ENCODE data around the gene ORC5. TPM values are rescaled to one million over a fixed set of nuclear protein-coding genes. Genes with fewer than 3 reads are reported as not detected.
"Not testable (repeated sequence)": the region's sequence is repeated elsewhere in the genome, so short reads cannot be mapped to it uniquely, and the experiment has no call there.

Gene ORC5
- polyA plus RNA-seq, 3 donors = 23.4 to 27.9 (median 24.5) TPM

- DNase-seq (ENCODE audit: extremely low read depth in 1 of 11, low read depth in 9 of 11, low spot score in 4 of 11) = peak in 2 of 11 donors; percentile 2 to 11
Observed at GRCh38 chr7:104208421-104208780, 588 bp upstream of the ORC5 start.

GRCh38 chr7:104207348-104207730 lies 474 bp downstream of the ORC5 start:
- peak in 5 of 11 donors; percentile 1 to 29 (median 11) for DNase-seq (ENCODE audit: extremely low read depth in 1 of 11, low read depth in 9 of 11, low spot score in 4 of 11)

GRCh38 chr7:104206841-104207240 lies 972 bp downstream of the ORC5 start:
- DNase-seq (ENCODE audit: extremely low read depth in 1 of 11, low read depth in 9 of 11, low spot score in 4 of 11) = no peak

DNA sequence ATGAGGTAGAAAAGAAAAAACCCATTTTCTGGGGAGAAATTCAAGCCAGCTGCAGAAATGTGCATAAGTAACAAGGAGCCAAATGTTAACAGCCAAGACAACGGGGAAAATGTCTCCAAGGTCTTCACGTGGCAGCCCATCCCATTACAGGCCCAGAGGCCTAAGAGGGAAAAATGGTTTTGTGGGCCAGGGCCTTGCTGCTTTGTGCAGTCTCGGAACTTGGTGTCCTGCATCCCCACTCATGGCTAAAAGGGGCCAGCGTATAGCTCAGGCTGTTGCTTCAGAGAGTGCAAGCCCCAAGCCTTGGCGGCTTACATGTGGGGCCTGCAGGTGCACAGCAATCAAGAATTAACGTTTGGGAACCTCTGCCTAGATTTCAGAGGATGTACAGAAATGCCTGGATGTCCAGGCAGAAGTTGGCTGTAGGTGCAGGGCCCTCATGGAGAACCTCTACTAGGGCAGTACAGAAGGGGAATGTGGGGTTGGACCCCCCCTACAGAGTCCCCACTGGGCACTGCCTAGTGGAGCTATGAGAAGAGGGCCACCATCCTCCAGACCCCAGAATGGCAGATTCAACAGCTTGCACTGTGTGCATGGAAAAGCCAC lies 9.0 kb downstream of the ORC5 start:
- no peak for DNase-seq (ENCODE audit: extremely low read depth in 1 of 11, low read depth in 9 of 11, low spot score in 4 of 11)

- DNase-seq (ENCODE audit: extremely low read depth in 1 of 11, low read depth in 9 of 11, low spot score in 4 of 11) = no peak
Observed at GRCh38 chr7:104196161-104196560, 11.7 kb downstream of the ORC5 start.

GRCh38 chr7:104192434-104192833 lies 15.4 kb downstream of the ORC5 start:
- DNase-seq (ENCODE audit: extremely low read depth in 1 of 11, low read depth in 9 of 11, low spot score in 4 of 11) = no peak

GRCh38 chr7:104185346-104185745 lies 22.5 kb downstream of the ORC5 start:
- DNase-seq (ENCODE audit: extremely low read depth in 1 of 11, low read depth in 9 of 11, low spot score in 4 of 11) = no peak

GRCh38 chr7:104179178-104179577 lies 28.6 kb downstream of the ORC5 start:
- DNase-seq (ENCODE audit: extremely low read depth in 1 of 11, low read depth in 9 of 11, low spot score in 4 of 11) = no peak

DNA sequence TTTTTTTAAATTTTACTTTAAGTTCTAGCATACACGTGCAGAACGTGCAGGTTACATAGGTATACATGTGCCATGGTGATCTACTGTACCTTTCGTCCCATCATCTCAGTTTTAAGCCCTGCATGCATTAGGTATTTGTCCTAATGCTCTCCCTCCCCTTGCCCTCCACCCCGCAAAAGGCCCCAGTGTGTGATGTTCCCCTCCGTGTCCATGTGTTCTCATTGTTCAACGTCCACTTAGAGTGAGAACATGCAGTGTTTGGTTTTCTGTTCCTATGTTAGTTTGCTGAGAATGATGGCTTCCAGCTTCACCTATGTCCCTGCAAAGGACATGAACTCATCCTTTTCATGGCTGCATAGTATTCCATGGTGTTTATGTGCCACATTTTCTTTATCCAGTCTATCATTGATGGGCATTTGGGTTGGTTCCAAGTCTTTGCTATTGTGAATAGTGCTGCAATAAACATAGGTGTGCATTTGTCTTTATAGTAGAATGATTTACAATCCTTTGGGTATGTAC lies 30.2 kb downstream of the ORC5 start:
- DNase-seq (ENCODE audit: extremely low read depth in 1 of 11, low read depth in 9 of 11, low spot score in 4 of 11) = not testable (repeated sequence)

- no peak for DNase-seq (ENCODE audit: extremely low read depth in 1 of 11, low read depth in 9 of 11, low spot score in 4 of 11)
Observed at GRCh38 chr7:104176332-104176731, 31.5 kb downstream of the ORC5 start.

DNA sequence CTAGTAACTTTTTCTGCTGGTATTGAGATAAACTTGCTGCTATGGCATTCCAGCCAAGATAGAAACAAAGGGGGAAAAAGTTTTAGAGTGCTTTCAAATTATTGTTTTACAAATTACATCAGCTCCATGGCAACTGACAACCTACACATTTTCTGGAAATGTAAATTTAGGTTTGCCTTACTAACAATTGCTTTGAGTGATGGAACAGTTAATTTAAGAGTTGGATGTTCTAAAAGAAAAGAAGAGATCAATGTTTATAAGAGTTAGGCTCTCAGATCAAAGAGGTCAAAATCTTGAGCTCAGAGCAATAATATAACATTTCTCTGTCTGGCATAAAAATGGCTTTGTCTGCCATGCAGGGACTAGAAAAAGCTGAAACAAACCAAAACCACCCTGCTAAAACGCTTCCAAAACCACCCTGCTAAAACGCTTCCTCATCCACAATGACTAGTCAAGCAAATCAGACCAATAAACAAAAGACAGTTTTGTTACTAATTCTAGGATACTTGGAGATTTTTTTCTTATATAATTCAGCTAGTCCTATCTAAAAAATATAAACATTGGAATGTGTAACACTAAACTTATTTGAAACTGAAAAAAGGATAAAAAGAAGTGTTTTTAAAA lies 32.3 kb downstream of the ORC5 start:
- DNase-seq (ENCODE audit: extremely low read depth in 1 of 11, low read depth in 9 of 11, low spot score in 4 of 11) = no peak

- DNase-seq (ENCODE audit: extremely low read depth in 1 of 11, low read depth in 9 of 11, low spot score in 4 of 11) = no peak
Observed at GRCh38 chr7:104174798-104175197, 33.0 kb downstream of the ORC5 start.

DNA sequence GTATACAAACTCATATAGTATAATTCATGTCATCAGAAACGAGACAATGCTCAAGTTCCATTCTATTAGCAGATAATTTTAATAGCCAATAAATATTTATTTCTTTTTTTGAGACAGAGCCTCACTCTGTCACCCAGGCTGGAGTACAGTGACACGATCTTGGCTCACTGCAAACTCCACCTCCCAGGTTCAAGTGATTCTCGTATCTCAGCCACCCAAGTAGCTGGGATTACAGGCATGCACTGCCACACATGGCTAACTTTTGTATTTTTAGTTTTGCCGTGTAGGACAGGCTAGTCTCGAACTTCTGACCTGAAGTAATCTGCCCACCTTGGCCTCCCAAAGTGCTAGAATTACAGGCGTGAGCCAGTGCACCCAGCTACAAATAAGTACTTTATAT lies 45.7 kb downstream of the ORC5 start:
- no peak for DNase-seq (ENCODE audit: extremely low read depth in 1 of 11, low read depth in 9 of 11, low spot score in 4 of 11)

- no peak for DNase-seq (ENCODE audit: extremely low read depth in 1 of 11, low read depth in 9 of 11, low spot score in 4 of 11)
Observed at GRCh38 chr7:104161244-104161643, 46.6 kb downstream of the ORC5 start.

DNA sequence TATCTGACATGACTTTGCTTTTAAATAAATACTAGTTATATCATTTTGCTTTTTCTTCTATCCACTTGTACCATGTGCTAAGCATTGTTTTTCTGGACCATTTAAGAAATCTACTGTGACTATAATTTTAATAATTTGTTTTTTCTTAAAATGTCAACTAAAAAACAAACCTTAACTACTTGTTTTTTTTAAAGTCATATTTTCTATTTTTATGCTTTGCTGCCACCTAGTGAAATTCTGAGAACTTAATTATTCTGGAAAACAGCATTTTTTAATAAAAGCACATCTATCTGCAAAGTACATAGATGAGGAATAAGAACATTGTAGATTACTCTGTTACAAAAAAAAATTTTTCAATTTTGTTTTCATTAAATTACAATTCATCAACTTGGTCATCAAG lies 47.4 kb downstream of the ORC5 start:
- peak in 3 of 11 donors; percentile 2 to 21 (median 5) for DNase-seq (ENCODE audit: extremely low read depth in 1 of 11, low read depth in 9 of 11, low spot score in 4 of 11)

DNA sequence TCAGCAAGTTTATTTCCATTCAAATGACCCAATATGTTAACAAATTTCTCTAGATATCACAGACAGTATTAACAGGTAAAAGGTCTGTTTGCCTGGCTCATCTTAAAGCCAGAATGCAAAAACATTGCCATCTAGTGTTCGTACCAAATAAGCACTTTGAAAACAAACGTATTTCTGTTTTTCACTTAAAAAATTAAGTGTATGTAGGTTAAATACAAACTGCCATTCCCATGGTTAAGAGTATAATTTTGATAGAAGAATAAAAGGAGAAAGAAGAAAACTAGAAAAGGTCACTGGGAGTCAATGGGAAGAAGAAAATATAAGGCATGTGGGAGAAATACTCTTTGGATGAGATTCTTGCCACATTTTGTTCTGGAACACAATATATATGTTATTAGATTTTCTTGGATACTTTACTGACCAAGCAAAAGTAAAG lies 51.0 kb downstream of the ORC5 start:
- peak in 2 of 11 donors; percentile 1 to 9 for DNase-seq (ENCODE audit: extremely low read depth in 1 of 11, low read depth in 9 of 11, low spot score in 4 of 11)

- no peak for DNase-seq (ENCODE audit: extremely low read depth in 1 of 11, low read depth in 9 of 11, low spot score in 4 of 11)
Observed at GRCh38 chr7:104153287-104153686, 54.5 kb downstream of the ORC5 start.

GRCh38 chr7:104152468-104152867 lies 55.3 kb downstream of the ORC5 start:
- DNase-seq (ENCODE audit: extremely low read depth in 1 of 11, low read depth in 9 of 11, low spot score in 4 of 11) = no peak

DNA sequence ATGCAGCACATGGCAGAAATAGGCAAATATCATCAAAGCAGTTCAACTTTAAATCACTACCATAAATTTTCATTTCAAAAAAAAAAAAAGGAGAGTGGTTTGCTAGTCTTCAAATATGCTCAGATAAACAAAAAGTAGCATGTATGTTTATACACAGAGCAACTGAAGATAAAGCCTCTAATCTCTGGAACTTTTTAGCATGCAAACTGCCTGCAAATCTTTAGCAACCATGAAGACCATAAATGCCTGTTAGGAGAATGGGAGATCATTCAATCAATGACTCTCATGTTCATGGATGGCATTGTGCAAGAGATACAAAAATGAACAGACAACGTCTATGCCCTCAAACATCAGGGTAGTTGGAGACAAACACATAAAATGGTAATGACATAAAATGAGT lies 57.3 kb downstream of the ORC5 start:
- DNase-seq (ENCODE audit: extremely low read depth in 1 of 11, low read depth in 9 of 11, low spot score in 4 of 11) = no peak

- DNase-seq (ENCODE audit: extremely low read depth in 1 of 11, low read depth in 9 of 11, low spot score in 4 of 11) = no peak
Observed at GRCh38 chr7:104149822-104150221, 58.0 kb downstream of the ORC5 start.

GRCh38 chr7:104142147-104142546 lies 65.7 kb downstream of the ORC5 start:
- DNase-seq (ENCODE audit: extremely low read depth in 1 of 11, low read depth in 9 of 11, low spot score in 4 of 11) = no peak
